ENCODE measurements around the gene MLANA. TPM values are rescaled to one million over a fixed set of nuclear protein-coding genes. Genes with fewer than 3 reads are reported as not detected.

Gene MLANA
- total RNA-seq, 2 donors from 2014 or later = not detected

GRCh38 chr9:5894237-5894959 lies 3.7 kb downstream of the MLANA start:
- DNase-seq = no peak
- ATAC-seq = no peak
- intact Hi-C loops (cut with DNase I) = no loop called here

- no peak for ATAC-seq
- no peak for DNase-seq
- intact Hi-C loops (cut with DNase I) = no loop called here
These were observed 5.1 kb downstream of the MLANA start for GRCh38 chr9:5895782-5896181.

- ATAC-seq = no peak
- intact Hi-C loops (cut with DNase I) = no loop called here
- DNase-seq = no peak
These were observed 6.2 kb downstream of the MLANA start for GRCh38 chr9:5896863-5897262.

- intact Hi-C loops (cut with DNase I) = no loop called here
- DNase-seq = no peak
- ATAC-seq = no peak
These were observed 7.2 kb downstream of the MLANA start for GRCh38 chr9:5897851-5898250.

- DNase-seq (no peak), ATAC-seq (no peak)
- intact Hi-C loops (cut with DNase I) = no loop called here
These were observed 8.6 kb downstream of the MLANA start for GRCh38 chr9:5899292-5899691.

GRCh38 chr9:5900622-5901021 lies 9.9 kb downstream of the MLANA start:
- intact Hi-C loops (cut with DNase I) = no loop called here
- ATAC-seq (no peak), DNase-seq (no peak)

- ATAC-seq (no peak), DNase-seq (no peak)
- intact Hi-C loops (cut with DNase I) = no loop called here
These were observed 11.7 kb downstream of the MLANA start for GRCh38 chr9:5902377-5902776.

GRCh38 chr9:5908918-5909317 lies 18.2 kb downstream of the MLANA start:
- DNase-seq = no peak
- intact Hi-C loops (cut with DNase I) = no loop called here

GRCh38 chr9:5909976-5910375 lies 19.3 kb downstream of the MLANA start:
- ATAC-seq (no peak), DNase-seq (no peak)
- intact Hi-C loops (cut with DNase I) = no loop called here

More at GRCh38 chr9:5908918-5909317, 18.2 kb downstream of the MLANA start:
- ATAC-seq = no peak

GRCh38 chr9:5910413-5911057 lies 19.8 kb downstream of the MLANA start:
- DNase-seq = no peak
- intact Hi-C loops (cut with DNase I) = no loop called here
- no peak for ATAC-seq

GRCh38 chr9:5915438-5915837 lies 24.7 kb downstream of the MLANA start:
- DNase-seq (no peak), ATAC-seq (no peak)
- intact Hi-C loops (cut with DNase I) = no loop called here

GRCh38 chr9:5917273-5917672 lies 26.6 kb downstream of the MLANA start:
- DNase-seq (no peak), ATAC-seq (no peak)
- intact Hi-C loops (cut with DNase I) = no loop called here

GRCh38 chr9:5917888-5918287 lies 27.2 kb downstream of the MLANA start:
- DNase-seq (no peak), ATAC-seq (no peak)
- intact Hi-C loops (cut with DNase I) = no loop called here

GRCh38 chr9:5918460-5918859 lies 27.8 kb downstream of the MLANA start:
- no peak for ATAC-seq
- intact Hi-C loops (cut with DNase I) = no loop called here
- DNase-seq = no peak

GRCh38 chr9:5920860-5921328 lies 30.2 kb downstream of the MLANA start:
- DNase-seq (no peak), ATAC-seq (no peak)
- intact Hi-C loops (cut with DNase I) = no loop called here

- DNase-seq (no peak), ATAC-seq (no peak)
- intact Hi-C loops (cut with DNase I) = no loop called here
These were observed 31.5 kb downstream of the MLANA start for GRCh38 chr9:5922192-5922591.

- ATAC-seq (no peak), DNase-seq (no peak)
- intact Hi-C loops (cut with DNase I) = no loop called here
These were observed 41.0 kb downstream of the MLANA start for GRCh38 chr9:5931657-5932056.

GRCh38 chr9:5938449-5938848 lies 47.8 kb downstream of the MLANA start:
- ATAC-seq = no peak
- no peak for DNase-seq
- intact Hi-C loops (cut with DNase I) = no loop called here

GRCh38 chr9:5939530-5939929 lies 48.8 kb downstream of the MLANA start:
- intact Hi-C loops (cut with DNase I) = no loop called here

GRCh38 chr9:5941214-5941613 lies 50.5 kb downstream of the MLANA start:
- intact Hi-C loops (cut with DNase I) = no loop called here
- no peak for DNase-seq
- no peak for ATAC-seq

More at GRCh38 chr9:5939530-5939929, 48.8 kb downstream of the MLANA start:
- no peak for ATAC-seq
- DNase-seq = no peak

- DNase-seq = no peak
- intact Hi-C loops (cut with DNase I) = no loop called here
These were observed 54.4 kb downstream of the MLANA start for GRCh38 chr9:5945112-5945511.

More at GRCh38 chr9:5945112-5945511, 54.4 kb downstream of the MLANA start:
- ATAC-seq = no peak

Measured in left cardiac atrium (tissue), 4 donors.